GM19372 (cell line): ENCODE measurements around the gene KLHL24.
"Not testable (repeated sequence)": the region's sequence is repeated elsewhere in the genome, so short reads cannot be mapped to it uniquely, and the experiment has no call there.

Experiments
- ATAC-seq: cut with Tn5 transposase; IDR thresholded peaks from one replicate; pipeline ENCODE4 v1.9.1; 2021; ENCODE audit warnings: mild to moderate bottlenecking, low read depth, moderate library complexity; ENCODE audit not compliant: unreplicated experiment

Gene KLHL24

GRCh38 chr3:183634707-183635106 is 716 bp upstream of the KLHL24 start:
- no peak for ATAC-seq

- ATAC-seq, result no peak
Observed at GRCh38 chr3:183635107-183635430, 354 bp upstream of the KLHL24 start.

GRCh38 chr3:183636221-183637105 is 1.0 kb downstream of the KLHL24 start:
- ATAC-seq, result peak; percentile 77

- no peak for ATAC-seq
Observed at GRCh38 chr3:183637106-183637486, 1.7 kb downstream of the KLHL24 start.

GRCh38 chr3:183637633-183638032 is 2.2 kb downstream of the KLHL24 start:
- ATAC-seq, result not testable (repeated sequence)

- ATAC-seq, result no peak
Observed at GRCh38 chr3:183638101-183638852, 2.9 kb downstream of the KLHL24 start.

- ATAC-seq, result not testable (repeated sequence)
Observed at GRCh38 chr3:183640635-183641034, 5.2 kb downstream of the KLHL24 start.

- no peak for ATAC-seq
Observed at GRCh38 chr3:183641882-183642281, 6.5 kb downstream of the KLHL24 start.

GRCh38 chr3:183644244-183644643 is 8.8 kb downstream of the KLHL24 start:
- ATAC-seq, result no peak

GRCh38 chr3:183645254-183645653 is 9.8 kb downstream of the KLHL24 start:
- ATAC-seq, result no peak

- no peak for ATAC-seq
Observed at GRCh38 chr3:183650554-183650953, 15.1 kb downstream of the KLHL24 start.

GRCh38 chr3:183653209-183654064 is 18.0 kb downstream of the KLHL24 start:
- ATAC-seq, result no peak

- no peak for ATAC-seq
Observed at GRCh38 chr3:183654727-183655126, 19.3 kb downstream of the KLHL24 start.

GRCh38 chr3:183662099-183662498 is 26.7 kb downstream of the KLHL24 start:
- no peak for ATAC-seq

GRCh38 chr3:183664913-183665381 is 29.5 kb downstream of the KLHL24 start:
- no peak for ATAC-seq

GRCh38 chr3:183680061-183680460 is 44.6 kb downstream of the KLHL24 start:
- ATAC-seq, result no peak

GRCh38 chr3:183687705-183688104 is 52.3 kb downstream of the KLHL24 start:
- no peak for ATAC-seq

- no peak for ATAC-seq
Observed at GRCh38 chr3:183688874-183689273, 53.5 kb downstream of the KLHL24 start.

GRCh38 chr3:183689621-183690020 is 54.2 kb downstream of the KLHL24 start:
- ATAC-seq, result not testable (repeated sequence)

- no peak for ATAC-seq
Observed at GRCh38 chr3:183690402-183690995, 55.1 kb downstream of the KLHL24 start.
